HG02840 (cell line): ENCODE results near the gene BLTP1.
"Not testable (repeated sequence)": the region's sequence is repeated elsewhere in the genome, so short reads cannot be mapped to it uniquely, and the experiment has no call there.

Source experiments
- ATAC-seq: cut with Tn5 transposase; IDR thresholded peaks from one replicate; pipeline ENCODE4 v1.9.1; 2021; ENCODE audit warnings: mild to moderate bottlenecking, moderate library complexity, moderate number of reproducible peaks; ENCODE audit not compliant: unreplicated experiment, low FRiP score

The BLTP1 gene, protein sequence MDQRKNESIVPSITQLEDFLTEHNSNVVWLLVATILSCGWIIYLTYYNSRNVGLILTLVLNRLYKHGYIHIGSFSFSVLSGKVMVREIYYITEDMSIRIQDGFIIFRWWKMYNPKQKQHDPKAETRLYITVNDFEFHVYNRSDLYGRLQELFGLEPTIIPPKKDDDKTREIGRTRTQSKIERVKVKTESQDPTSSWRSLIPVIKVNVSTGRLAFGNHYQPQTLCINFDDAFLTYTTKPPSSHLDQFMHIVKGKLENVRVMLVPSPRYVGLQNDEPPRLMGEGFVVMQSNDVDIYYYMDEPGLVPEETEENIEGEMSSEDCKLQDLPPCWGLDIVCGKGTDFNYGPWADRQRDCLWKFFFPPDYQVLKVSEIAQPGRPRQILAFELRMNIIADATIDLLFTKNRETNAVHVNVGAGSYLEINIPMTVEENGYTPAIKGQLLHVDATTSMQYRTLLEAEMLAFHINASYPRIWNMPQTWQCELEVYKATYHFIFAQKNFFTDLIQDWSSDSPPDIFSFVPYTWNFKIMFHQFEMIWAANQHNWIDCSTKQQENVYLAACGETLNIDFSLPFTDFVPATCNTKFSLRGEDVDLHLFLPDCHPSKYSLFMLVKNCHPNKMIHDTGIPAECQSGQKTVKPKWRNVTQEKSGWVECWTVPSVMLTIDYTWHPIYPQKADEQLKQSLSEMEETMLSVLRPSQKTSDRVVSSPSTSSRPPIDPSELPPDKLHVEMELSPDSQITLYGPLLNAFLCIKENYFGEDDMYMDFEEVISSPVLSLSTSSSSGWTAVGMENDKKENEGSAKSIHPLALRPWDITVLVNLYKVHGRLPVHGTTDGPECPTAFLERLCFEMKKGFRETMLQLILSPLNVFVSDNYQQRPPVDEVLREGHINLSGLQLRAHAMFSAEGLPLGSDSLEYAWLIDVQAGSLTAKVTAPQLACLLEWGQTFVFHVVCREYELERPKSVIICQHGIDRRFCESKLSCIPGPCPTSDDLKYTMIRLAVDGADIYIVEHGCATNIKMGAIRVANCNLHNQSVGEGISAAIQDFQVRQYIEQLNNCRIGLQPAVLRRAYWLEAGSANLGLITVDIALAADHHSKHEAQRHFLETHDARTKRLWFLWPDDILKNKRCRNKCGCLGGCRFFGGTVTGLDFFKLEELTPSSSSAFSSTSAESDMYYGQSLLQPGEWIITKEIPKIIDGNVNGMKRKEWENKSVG (N-terminal part only)

GRCh38 chr4:122151982-122152710 lies at the start of gene BLTP1:
Gene BLTP1 (plus strand): TSS chr4:122152331. CDS start chr4:122170648, 18,317 bp downstream.
- ATAC-seq, result peak; percentile 98

DNA sequence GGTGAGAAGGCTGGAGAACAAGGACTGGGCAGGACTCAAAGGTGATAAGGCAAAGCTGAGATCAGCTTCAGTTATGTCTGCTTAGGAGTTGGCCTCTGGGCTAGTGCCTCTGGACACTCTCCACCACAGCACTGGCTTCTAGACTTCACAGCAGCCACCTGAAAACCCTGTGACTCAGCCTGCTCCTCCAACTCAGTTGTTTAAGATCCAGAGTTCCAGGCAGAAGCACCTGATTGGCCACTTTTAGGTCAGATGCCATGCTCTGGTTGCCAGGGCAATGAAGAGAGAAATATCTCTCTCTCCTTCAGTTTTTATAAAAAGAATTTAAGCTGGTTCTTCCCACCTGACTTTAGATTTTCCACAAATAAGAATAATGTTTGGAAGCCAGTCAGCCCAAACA lies 47.9 kb upstream of the BLTP1 start:
- no peak for ATAC-seq

DNA sequence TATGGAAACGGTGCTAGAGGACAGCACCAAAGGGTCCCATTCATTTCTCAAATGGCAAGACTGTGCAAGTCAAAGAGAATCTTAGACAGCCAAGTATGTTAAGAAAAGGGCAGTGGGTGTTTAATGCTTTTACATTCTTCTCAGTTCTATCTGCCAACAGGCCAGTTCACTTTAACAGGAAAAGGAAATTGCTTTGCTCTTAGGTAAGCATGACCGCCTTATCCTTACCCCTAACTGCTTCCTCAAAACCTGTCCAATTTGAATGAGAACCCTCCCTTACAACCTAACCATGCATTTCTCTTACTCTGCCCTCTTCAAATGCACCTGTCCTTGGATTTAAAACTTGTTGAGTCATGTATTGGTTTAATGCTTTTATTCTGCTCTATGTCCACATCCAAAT lies 44.5 kb upstream of the BLTP1 start:
- ATAC-seq, result no peak

DNA sequence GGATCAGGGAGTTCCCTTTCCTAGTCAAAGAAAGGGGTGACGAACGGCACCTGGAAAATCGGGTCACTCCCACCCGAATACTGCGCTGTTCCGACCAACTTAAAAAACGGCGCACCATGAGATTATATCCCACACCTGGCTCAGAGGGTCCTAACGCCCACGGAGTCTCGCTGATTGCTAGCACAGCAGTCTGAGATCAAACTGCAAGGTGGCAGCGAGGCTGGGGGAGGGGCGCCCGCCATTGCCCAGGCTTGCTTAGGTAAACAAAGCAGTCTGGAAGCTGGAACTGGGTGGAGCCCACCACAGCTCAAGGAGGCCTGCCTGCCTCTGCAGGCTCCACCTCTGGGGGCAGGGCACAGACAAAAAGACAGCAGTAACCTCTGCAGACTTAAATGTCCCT lies 41.8 kb upstream of the BLTP1 start:
- not testable (repeated sequence) for ATAC-seq

DNA sequence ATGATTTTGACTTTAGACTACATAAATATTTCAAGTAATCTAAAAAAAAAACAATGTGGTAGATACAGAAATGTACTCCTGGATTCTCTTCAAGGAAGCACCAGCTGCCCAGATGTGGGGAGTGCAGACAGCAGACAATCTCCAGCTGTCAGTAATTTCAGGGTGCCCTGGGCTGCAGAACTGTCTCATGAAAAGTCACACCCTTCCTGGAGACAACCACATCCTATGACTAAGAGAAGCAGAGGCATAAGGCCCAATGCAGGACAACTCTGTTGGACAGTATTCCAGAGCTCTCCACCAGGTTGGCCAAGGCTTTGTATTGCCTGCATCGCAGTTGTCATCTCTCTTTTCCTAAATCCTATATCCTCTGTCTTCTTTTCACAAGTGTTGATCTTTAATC lies 34.4 kb upstream of the BLTP1 start:
- ATAC-seq, result no peak

GRCh38 chr4:122118243-122118642 lies 33.9 kb upstream of the BLTP1 start:
- no peak for ATAC-seq

DNA sequence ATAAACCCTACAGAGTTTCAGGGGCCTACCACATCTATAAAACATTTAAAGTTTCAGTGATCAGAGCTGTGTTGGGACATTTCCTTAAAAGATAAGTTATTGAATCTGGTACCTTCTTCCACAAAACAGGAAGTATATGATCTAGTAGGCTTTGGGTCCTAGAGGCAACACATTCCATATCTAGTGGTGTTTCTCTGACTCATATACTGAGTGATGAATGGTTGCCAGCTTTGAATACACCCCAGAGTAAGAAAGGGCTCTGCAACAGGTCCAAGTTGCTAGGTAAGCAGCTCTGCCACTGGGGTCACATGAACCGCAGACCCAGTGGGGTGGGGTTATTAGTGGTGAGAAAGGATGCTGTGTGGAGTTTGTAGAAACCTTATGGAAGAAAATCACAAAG lies 32.4 kb upstream of the BLTP1 start:
- no peak for ATAC-seq

DNA sequence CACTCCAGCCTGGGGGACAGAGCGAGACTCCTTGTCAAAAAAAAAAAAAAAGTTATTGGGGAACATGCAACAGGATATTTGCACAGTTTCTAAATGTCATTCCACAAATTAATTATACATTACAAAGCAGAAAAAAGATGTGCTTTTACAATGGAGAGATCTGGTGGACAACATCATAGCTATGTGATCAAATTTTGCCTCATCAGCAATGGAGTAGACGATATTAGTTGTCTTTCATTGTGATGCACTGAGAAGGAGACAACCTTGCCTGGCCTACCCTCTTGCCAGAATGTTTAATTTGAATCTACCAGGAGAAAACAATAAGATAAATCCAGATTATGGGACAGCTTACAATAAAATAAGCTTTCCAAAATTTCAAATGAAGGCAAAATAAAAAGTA lies 30.5 kb upstream of the BLTP1 start:
- no peak for ATAC-seq

DNA sequence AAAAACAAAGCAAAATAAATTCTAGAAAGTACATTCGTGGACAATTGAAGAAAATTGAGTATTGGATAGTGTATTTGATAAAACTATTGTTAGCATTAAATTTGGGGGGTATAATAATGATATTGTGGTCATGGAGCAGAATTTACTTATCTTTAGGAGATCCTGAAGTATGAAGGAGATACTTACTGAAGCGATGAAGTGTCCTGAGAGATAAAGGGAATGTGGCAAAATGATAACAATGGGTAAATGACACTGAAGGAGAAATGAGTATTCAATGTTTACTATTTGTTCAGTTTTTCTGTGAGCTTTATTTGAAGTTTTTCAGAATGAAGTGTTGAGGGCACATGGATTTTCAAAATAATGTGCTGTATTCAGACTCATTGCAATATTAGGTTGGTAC lies 30.0 kb upstream of the BLTP1 start:
- no peak for ATAC-seq

DNA sequence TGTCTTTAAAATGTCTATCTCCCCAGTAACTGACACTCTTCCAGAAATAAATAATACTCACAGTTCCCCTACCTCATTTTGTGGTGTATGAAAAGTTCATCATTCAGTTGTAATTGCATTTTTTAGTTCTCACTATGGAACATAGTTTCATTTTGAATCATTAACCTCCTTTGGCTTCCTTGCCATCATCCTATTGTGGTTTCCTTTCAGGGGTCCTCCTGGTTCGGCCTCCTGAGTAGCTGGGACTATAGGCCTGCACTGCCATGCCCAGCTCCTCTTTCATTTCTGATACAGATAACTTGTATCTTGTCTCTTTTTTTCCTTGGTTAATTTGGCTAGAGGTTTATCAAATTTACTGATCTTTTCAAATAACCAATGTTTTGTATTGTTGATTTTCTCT lies 23.1 kb upstream of the BLTP1 start:
- ATAC-seq, result no peak

- ATAC-seq, result peak; percentile 58
Measured at GRCh38 chr4:122131562-122132157, 20.5 kb upstream of the BLTP1 start.

- no peak for ATAC-seq
Measured at GRCh38 chr4:122132891-122133290, 19.2 kb upstream of the BLTP1 start.

DNA sequence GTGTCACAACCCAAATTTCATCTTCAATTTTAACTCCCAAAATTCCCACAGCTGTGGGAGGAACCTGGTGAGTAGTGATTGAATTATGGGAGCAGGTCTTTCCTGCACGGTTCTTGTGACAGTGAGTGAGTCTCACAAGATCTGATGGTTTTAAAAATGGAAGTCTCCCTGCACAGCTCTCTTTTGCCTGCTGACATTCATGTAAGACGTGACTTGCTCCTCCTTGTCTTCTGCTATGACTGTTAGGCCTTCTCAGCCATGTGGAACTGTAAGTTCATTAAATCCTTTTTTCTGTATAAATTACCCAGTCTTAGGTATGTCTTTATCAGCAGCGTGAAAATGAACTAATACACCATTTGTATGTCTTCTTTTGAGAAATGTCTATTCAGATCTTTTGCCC lies 13.0 kb upstream of the BLTP1 start:
- no peak for ATAC-seq

- no peak for ATAC-seq
Measured at GRCh38 chr4:122140834-122141233, 11.3 kb upstream of the BLTP1 start.

DNA sequence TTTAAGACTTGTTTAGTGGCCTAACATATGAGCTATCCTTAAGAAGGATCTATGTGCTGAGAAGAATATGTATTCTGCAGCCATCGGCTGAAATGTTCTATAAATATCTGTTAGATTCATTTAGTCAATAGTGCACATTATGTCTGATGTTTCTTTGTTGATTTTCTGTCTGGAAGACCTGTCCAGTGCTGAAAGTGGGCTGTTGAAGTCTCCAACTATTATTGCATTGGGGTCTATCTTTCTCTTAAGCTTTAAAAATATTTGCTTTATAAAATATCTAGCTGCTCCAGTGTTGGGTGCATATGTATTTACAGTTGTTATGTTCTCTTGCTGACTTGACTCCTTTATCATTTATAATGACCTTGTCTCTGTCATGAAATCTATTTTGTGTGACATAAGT lies 9.4 kb upstream of the BLTP1 start:
- ATAC-seq, result no peak

- ATAC-seq, result no peak
Measured at GRCh38 chr4:122146652-122147051, 5.5 kb upstream of the BLTP1 start.

DNA sequence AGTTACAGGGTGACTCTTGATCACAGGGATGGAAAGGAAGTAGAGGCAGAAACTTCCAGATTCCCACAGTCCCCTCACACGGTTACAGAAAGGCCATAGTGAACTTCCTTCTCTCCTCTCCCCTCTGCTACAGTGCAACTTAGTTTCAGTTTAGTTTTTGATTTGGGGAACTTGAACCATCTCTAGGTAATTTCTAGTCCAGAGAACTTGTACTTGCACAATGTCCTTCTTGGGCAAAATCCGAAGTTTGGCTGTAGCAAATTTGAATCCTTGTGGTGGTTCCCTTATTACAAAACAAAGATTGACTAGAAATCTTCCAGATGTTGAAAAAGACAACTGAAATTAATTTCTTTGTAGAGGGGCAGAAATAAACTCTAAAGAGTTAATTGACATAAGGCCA lies 1.2 kb upstream of the BLTP1 start:
- ATAC-seq, result no peak

GRCh38 chr4:122152711-122153226 lies 638 bp downstream of the BLTP1 start:
- ATAC-seq, result peak; percentile 34

- ATAC-seq, result no peak
Measured at GRCh38 chr4:122156819-122157218, 4.7 kb downstream of the BLTP1 start.

DNA sequence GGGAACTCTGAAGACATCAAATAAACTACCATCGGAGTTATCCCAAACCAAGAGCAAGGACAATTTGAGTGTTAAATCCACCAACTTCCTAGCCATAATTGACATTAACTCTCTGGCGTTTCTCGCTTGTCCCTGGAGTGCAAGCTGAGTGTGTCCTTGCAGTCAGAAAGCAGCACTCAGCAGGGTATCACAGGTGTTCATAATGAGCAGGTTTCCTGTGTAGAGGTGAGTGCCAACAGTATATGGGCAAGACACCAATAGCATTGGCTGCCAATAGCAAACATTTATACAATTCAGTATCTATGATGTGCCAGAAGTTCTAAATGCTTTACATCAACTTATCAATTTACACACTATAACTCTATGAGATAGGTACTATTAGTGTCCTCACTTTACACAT lies 11.2 kb downstream of the BLTP1 start:
- no peak for ATAC-seq
